ENCODE measurements around the gene FAM171A2. TPM values are rescaled to one million over a fixed set of nuclear protein-coding genes. Genes with fewer than 3 reads are reported as not detected.
"Not testable (repeated sequence)": the region's sequence is repeated elsewhere in the genome, so short reads cannot be mapped to it uniquely, and the experiment has no call there.

Gene FAM171A2
- total RNA-seq, 3 donors from 2014 or later, result 0.88 to 2.9 (median 2.7) TPM

GRCh38 chr17:44331249-44331760 is 32.3 kb downstream of the FAM171A2 start:
- peak in 1 of 2 donors; percentile 65 for DNase-seq (ENCODE audit: low spot score in 2 of 2)
- Histone ChIP-seq H3K9me3 (no peaks in the 10 kb centered on the region), H3K27ac (no peak overlapping the region), H3K4me3 (no peak overlapping the region), H3K4me1 (peaks cover 0 to 2% of the 10 kb centered on the region in 2 donors), H3K27me3 (no peaks in the 10 kb centered on the region), H3K36me3 (no peaks in the 10 kb centered on the region)
- TF ChIP-seq POLR2AphosphoS5 (IDR thresholded peaks at IDR 0.05), result peak in 1 of 3 donors; percentile 18
- peak; percentile 70 to 73 (median 73) for TF ChIP-seq CTCF (IDR thresholded peaks at IDR 0.05)
- no peak for TF ChIP-seq POLR2A (IDR thresholded peaks at IDR 0.05)
- intact Hi-C loops (cut with DNase I; ENCODE audit: low total_unique reads), result no loop called here

GRCh38 chr17:44330263-44330662 is 33.4 kb downstream of the FAM171A2 start:
- H3K27me3 ChIP-seq; H3K27ac ChIP-seq; H3K9me3 ChIP-seq; H3K4me1 ChIP-seq; intact Hi-C loops (cut with DNase I; ENCODE audit: low total_unique reads); DNase-seq (ENCODE audit: low spot score in 2 of 2); H3K36me3 ChIP-seq; H3K4me3 ChIP-seq: not testable (repeated sequence)

GRCh38 chr17:44329516-44329915 is 34.1 kb downstream of the FAM171A2 start:
- not testable (repeated sequence) for H3K27me3 ChIP-seq; H3K9me3 ChIP-seq; DNase-seq (ENCODE audit: low spot score in 2 of 2); H3K36me3 ChIP-seq; H3K4me3 ChIP-seq; H3K4me1 ChIP-seq; H3K27ac ChIP-seq
- intact Hi-C loops (cut with DNase I; ENCODE audit: low total_unique reads), result loop anchor here (5.0 kb wide), 1 partner anchor 117 kb away; no protein-coding TSS in a partner anchor

GRCh38 chr17:44327715-44328449 is 35.8 kb downstream of the FAM171A2 start:
- H3K36me3 ChIP-seq, result no peaks in the 10 kb centered on the region
- no peak overlapping the region for H3K27ac ChIP-seq
- H3K4me3 ChIP-seq, result no peak overlapping the region
- H3K27me3 ChIP-seq, result no peaks in the 10 kb centered on the region
- DNase-seq (ENCODE audit: low spot score in 2 of 2), result no peak
- intact Hi-C loops (cut with DNase I; ENCODE audit: low total_unique reads), result loop anchor here (5.0 kb wide), 1 partner anchor 116 kb away; no protein-coding TSS in a partner anchor
- peaks cover 2 to 8% of the 10 kb centered on the region in 2 donors for H3K4me1 ChIP-seq
- TF ChIP-seq POLR2AphosphoS5 (IDR thresholded peaks at IDR 0.05), result no peak
- TF ChIP-seq POLR2A (IDR thresholded peaks at IDR 0.05), result no peak
- no peak for TF ChIP-seq CTCF (IDR thresholded peaks at IDR 0.05)
- no peaks in the 10 kb centered on the region for H3K9me3 ChIP-seq

DNA sequence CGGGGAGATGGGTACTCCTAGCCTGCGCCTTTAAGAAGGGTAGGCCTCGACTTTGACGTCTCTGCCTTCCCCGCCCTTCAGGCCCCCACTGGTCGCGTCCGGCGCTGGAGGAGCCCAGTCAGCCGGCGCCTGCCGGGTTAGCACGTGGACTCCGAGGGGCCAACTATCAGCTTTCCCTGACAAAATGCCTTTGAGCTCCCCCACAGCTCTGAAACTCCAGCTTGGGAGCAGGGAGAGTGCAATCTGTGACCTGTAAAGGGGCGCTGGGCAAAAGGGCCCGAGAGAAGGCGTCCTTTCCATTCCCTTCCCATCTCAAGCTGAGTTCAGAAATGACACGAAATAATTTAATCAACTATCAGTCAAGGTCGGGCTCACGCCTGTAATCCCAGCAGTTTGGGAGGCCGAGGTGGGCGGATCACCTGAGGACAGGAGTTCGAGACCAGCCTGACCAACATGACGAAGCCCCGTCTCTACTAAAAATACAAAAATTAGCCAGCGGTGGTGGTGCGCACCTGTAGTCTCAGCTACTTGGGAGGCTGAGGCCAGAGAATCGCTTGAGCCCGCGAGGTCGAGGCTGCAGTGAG is 36.7 kb downstream of the FAM171A2 start:
- H3K36me3 ChIP-seq, result no peaks in the 10 kb centered on the region
- intact Hi-C loops (cut with DNase I; ENCODE audit: low total_unique reads), result loop anchor here (5.0 kb wide), 1 partner anchor 115 kb away; no protein-coding TSS in a partner anchor
- H3K27me3 ChIP-seq, result no peaks in the 10 kb centered on the region
- H3K27ac ChIP-seq, result peak overlapping the region; percentile 92 to 98
- no peak for TF ChIP-seq CTCF (IDR thresholded peaks at IDR 0.05)
- no peak for TF ChIP-seq POLR2A (IDR thresholded peaks at IDR 0.05)
- peak; percentile 49 to 87 (median 71) for TF ChIP-seq POLR2AphosphoS5 (IDR thresholded peaks at IDR 0.05)
- DNase-seq (ENCODE audit: low spot score in 2 of 2), result peak; percentile 95 to 96
- no peaks in the 10 kb centered on the region for H3K9me3 ChIP-seq
- H3K4me1 ChIP-seq, result peaks cover 2 to 8% of the 10 kb centered on the region in 2 donors
- peak overlapping the region; percentile 93 to 99 (median 94) for H3K4me3 ChIP-seq
